AG09319 (cell line): ENCODE results near the gene COX19.
"Not testable (repeated sequence)": the region's sequence is repeated elsewhere in the genome, so short reads cannot be mapped to it uniquely, and the experiment has no call there.

ENCODE experiments used
- DNase-seq: peaks from one replicate; pipeline ENCODE4 v3.0.0-alpha.2; 2010; ENCODE audit warnings: low read depth; ENCODE audit errors: extremely low read depth
- CTCF ChIP-seq: IDR thresholded peaks from 2 replicates; pipeline ENCODE4 v1.5.1; 2011; ENCODE audit warnings: low read depth, mild to moderate bottlenecking, inconsistent platforms, low read length, moderate library complexity

The COX19 gene

GRCh38 chr7:945556-946255, 29.6 kb downstream of the COX19 start:
- no peak for TF ChIP-seq CTCF
- DNase-seq: no peak

- no peak for TF ChIP-seq CTCF
Observed at GRCh38 chr7:945147-945555, 30.2 kb downstream of the COX19 start.

GRCh38 chr7:944744-945143, 30.6 kb downstream of the COX19 start:
- DNase-seq: no peak
- no peak for TF ChIP-seq CTCF

More at GRCh38 chr7:945147-945555, 30.2 kb downstream of the COX19 start:
- DNase-seq: no peak

- not testable (repeated sequence) for DNase-seq
Observed at GRCh38 chr7:943793-944192, 31.6 kb downstream of the COX19 start.

- no peak for DNase-seq
- no peak for TF ChIP-seq CTCF
Observed at GRCh38 chr7:940599-941408, 34.5 kb downstream of the COX19 start.

- no peak for DNase-seq
- no peak for TF ChIP-seq CTCF
Observed at GRCh38 chr7:939843-940242, 35.5 kb downstream of the COX19 start.

GRCh38 chr7:938546-939185, 36.7 kb downstream of the COX19 start:
- TF ChIP-seq CTCF: no peak
- DNase-seq: no peak
